Measurements from ENCODE around the gene TRDN. TPM values are rescaled to one million over a fixed set of nuclear protein-coding genes. Genes with fewer than 3 reads are reported as not detected.

Gene TRDN
- total RNA-seq, 1 experiment from 2014 or later = 39.8 TPM

DNA sequence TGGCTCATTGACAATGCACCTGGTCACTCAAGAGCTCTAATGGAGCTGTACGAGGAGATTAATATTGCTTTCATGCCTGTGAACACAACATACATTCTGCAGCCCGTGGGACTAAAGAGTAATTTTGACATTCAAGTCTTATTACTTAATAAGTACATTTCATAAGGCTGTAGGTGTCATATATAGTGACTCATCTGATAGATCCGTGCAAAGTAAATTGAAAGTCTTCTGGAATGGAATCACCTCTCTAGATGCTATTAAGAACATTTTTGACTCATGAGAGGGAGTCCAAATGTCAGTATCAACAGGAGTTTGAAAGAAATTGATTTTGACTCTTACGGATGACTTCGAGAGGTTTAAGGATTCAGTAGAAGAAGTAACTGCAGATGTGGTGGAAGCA is 372.8 kb downstream of the TRDN start:
- DNase-seq (ENCODE audit: low spot score) = no peak
- Mint-ChIP-seq H3K27ac (no peak overlapping the region), H3K4me1 (no peaks in the 10 kb centered on the region), H3K27me3 (ENCODE audit: low read depth) (no peaks in the 10 kb centered on the region), H3K9me3 (no peaks in the 10 kb centered on the region), H3K36me3 (no peaks in the 10 kb centered on the region), H3K4me3 (no peak overlapping the region)
- CTCF ChIA-PET = no interaction called here
- POLR2A ChIA-PET = no interaction called here
- no peak for ATAC-seq
- TF ChIP-seq RELA (CRISPR knock-in tag; IDR thresholded peaks at IDR 0.05; ENCODE audit: borderline replicate concordance) (no peak), ZNF317 (CRISPR knock-in tag; IDR thresholded peaks at IDR 0.05; ENCODE audit: borderline replicate concordance, low read depth) (no peak), JAZF1 (CRISPR knock-in tag; IDR thresholded peaks at IDR 0.05) (no peak), ATF1 (CRISPR knock-in tag; IDR thresholded peaks at IDR 0.05) (no peak), SOX15 (CRISPR knock-in tag; IDR thresholded peaks at IDR 0.05) (no peak), GABPB1 (CRISPR knock-in tag; IDR thresholded peaks at IDR 0.05) (no peak), ZNF416 (CRISPR knock-in tag; IDR thresholded peaks at IDR 0.05) (no peak)
- TF ChIP-seq, protein P1, sequence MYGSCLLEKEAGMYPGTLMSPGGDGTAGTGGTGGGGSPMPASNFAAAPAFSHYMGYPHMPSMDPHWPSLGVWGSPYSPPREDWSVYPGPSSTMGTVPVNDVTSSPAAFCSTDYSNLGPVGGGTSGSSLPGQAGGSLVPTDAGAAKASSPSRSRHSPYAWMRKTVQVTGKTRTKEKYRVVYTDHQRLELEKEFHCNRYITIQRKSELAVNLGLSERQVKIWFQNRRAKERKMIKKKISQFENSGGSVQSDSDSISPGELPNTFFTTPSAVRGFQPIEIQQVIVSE (CRISPR knock-in tag; IDR thresholded peaks at IDR 0.05; ENCODE audit: borderline replicate concordance) = no peak
- TF ChIP-seq, protein P2, sequence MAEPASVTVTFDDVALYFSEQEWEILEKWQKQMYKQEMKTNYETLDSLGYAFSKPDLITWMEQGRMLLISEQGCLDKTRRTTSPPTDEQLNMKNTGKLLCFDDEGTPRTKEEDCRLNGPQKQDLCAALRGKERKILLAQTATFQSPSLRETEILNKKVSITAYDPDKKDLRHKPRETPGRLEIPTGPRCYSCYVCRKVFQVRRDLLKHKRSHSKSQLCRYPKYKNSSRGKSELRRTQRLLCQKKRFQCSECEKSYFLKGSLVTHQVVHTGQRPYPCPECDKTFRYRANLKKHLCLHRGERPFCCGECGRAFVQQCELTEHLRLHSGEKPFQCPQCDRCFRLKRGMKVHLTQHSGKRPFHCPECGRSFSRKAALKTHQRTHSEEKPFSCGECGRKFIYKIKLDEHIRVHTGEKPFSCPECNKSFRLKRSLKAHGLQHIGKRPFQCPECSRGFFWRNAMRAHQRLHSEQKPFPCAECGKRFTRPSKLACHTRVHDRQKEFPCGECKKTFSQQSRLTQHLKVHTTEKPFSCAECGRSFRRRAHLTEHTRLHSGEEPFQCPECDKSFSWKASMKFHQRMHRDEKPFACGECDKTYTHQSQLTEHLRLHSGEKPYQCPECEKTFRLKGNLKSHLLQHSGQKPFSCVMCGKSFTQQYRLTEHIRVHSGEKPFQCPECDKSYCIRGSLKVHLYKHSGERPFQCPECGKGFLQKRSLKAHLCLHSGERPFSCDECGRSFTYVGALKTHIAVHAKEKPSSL (CRISPR knock-in tag; conservative IDR thresholded peaks at IDR 0.05) = no peak
- TF ChIP-seq, protein P3, sequence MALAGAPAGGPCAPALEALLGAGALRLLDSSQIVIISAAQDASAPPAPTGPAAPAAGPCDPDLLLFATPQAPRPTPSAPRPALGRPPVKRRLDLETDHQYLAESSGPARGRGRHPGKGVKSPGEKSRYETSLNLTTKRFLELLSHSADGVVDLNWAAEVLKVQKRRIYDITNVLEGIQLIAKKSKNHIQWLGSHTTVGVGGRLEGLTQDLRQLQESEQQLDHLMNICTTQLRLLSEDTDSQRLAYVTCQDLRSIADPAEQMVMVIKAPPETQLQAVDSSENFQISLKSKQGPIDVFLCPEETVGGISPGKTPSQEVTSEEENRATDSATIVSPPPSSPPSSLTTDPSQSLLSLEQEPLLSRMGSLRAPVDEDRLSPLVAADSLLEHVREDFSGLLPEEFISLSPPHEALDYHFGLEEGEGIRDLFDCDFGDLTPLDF (CRISPR knock-in tag; IDR thresholded peaks at IDR 0.05) = no peak
- TF ChIP-seq, protein P4, sequence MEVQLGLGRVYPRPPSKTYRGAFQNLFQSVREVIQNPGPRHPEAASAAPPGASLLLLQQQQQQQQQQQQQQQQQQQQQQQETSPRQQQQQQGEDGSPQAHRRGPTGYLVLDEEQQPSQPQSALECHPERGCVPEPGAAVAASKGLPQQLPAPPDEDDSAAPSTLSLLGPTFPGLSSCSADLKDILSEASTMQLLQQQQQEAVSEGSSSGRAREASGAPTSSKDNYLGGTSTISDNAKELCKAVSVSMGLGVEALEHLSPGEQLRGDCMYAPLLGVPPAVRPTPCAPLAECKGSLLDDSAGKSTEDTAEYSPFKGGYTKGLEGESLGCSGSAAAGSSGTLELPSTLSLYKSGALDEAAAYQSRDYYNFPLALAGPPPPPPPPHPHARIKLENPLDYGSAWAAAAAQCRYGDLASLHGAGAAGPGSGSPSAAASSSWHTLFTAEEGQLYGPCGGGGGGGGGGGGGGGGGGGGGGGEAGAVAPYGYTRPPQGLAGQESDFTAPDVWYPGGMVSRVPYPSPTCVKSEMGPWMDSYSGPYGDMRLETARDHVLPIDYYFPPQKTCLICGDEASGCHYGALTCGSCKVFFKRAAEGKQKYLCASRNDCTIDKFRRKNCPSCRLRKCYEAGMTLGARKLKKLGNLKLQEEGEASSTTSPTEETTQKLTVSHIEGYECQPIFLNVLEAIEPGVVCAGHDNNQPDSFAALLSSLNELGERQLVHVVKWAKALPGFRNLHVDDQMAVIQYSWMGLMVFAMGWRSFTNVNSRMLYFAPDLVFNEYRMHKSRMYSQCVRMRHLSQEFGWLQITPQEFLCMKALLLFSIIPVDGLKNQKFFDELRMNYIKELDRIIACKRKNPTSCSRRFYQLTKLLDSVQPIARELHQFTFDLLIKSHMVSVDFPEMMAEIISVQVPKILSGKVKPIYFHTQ (CRISPR knock-in tag; IDR thresholded peaks at IDR 0.05) = no peak
- TF ChIP-seq, protein P5, sequence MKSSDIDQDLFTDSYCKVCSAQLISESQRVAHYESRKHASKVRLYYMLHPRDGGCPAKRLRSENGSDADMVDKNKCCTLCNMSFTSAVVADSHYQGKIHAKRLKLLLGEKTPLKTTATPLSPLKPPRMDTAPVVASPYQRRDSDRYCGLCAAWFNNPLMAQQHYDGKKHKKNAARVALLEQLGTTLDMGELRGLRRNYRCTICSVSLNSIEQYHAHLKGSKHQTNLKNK (CRISPR knock-in tag; IDR thresholded peaks at IDR 0.05) = no peak
- TF ChIP-seq, protein P6, sequence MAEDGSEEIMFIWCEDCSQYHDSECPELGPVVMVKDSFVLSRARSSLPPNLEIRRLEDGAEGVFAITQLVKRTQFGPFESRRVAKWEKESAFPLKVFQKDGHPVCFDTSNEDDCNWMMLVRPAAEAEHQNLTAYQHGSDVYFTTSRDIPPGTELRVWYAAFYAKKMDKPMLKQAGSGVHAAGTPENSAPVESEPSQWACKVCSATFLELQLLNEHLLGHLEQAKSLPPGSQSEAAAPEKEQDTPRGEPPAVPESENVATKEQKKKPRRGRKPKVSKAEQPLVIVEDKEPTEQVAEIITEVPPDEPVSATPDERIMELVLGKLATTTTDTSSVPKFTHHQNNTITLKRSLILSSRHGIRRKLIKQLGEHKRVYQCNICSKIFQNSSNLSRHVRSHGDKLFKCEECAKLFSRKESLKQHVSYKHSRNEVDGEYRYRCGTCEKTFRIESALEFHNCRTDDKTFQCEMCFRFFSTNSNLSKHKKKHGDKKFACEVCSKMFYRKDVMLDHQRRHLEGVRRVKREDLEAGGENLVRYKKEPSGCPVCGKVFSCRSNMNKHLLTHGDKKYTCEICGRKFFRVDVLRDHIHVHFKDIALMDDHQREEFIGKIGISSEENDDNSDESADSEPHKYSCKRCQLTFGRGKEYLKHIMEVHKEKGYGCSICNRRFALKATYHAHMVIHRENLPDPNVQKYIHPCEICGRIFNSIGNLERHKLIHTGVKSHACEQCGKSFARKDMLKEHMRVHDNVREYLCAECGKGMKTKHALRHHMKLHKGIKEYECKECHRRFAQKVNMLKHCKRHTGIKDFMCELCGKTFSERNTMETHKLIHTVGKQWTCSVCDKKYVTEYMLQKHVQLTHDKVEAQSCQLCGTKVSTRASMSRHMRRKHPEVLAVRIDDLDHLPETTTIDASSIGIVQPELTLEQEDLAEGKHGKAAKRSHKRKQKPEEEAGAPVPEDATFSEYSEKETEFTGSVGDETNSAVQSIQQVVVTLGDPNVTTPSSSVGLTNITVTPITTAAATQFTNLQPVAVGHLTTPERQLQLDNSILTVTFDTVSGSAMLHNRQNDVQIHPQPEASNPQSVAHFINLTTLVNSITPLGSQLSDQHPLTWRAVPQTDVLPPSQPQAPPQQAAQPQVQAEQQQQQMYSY (CRISPR knock-in tag; IDR thresholded peaks at IDR 0.05) = no peak

DNA sequence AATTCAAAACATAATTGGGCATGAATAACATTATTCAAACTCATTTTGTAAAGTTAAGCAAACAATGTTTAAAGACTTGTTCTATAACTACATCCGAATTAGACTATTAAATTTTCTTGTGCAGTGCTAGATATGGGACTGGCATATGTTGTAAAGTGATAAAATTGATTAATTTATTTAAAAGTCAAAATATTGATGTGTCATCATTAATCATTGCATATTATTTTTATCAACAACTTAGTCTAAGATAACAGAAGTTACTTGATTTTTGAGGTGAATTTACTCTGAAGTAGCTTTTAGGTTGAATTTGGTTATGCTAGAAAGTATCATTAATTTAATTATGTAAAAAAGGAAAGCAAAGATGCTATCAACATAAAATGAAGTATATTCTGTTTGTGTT is 396.1 kb downstream of the TRDN start:
- ATAC-seq (no peak), DNase-seq (ENCODE audit: low spot score) (no peak)
- no peak for TF ChIP-seq SMAD3 (CRISPR knock-in tag; IDR thresholded peaks at IDR 0.05; ENCODE audit: borderline replicate concordance)
- TF ChIP-seq, protein P7, sequence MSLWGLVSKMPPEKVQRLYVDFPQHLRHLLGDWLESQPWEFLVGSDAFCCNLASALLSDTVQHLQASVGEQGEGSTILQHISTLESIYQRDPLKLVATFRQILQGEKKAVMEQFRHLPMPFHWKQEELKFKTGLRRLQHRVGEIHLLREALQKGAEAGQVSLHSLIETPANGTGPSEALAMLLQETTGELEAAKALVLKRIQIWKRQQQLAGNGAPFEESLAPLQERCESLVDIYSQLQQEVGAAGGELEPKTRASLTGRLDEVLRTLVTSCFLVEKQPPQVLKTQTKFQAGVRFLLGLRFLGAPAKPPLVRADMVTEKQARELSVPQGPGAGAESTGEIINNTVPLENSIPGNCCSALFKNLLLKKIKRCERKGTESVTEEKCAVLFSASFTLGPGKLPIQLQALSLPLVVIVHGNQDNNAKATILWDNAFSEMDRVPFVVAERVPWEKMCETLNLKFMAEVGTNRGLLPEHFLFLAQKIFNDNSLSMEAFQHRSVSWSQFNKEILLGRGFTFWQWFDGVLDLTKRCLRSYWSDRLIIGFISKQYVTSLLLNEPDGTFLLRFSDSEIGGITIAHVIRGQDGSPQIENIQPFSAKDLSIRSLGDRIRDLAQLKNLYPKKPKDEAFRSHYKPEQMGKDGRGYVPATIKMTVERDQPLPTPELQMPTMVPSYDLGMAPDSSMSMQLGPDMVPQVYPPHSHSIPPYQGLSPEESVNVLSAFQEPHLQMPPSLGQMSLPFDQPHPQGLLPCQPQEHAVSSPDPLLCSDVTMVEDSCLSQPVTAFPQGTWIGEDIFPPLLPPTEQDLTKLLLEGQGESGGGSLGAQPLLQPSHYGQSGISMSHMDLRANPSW (CRISPR knock-in tag; conservative IDR thresholded peaks at IDR 0.05; ENCODE audit: low read depth) = no peak
- TF ChIP-seq GRHL2 (CRISPR knock-in tag; IDR thresholded peaks at IDR 0.05; ENCODE audit: insufficient replicate concordance, severe bottlenecking) = no peak
- no peak for TF ChIP-seq CREM (CRISPR knock-in tag; IDR thresholded peaks at IDR 0.05)
- TF ChIP-seq, protein P8, sequence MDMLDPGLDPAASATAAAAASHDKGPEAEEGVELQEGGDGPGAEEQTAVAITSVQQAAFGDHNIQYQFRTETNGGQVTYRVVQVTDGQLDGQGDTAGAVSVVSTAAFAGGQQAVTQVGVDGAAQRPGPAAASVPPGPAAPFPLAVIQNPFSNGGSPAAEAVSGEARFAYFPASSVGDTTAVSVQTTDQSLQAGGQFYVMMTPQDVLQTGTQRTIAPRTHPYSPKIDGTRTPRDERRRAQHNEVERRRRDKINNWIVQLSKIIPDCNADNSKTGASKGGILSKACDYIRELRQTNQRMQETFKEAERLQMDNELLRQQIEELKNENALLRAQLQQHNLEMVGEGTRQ (CRISPR knock-in tag; IDR thresholded peaks at IDR 0.05) = no peak
- Mint-ChIP-seq H3K4me3 (no peak overlapping the region), H3K4me1 (no peaks in the 10 kb centered on the region), H3K36me3 (no peaks in the 10 kb centered on the region), H3K27ac (no peak overlapping the region), H3K9me3 (no peaks in the 10 kb centered on the region), H3K27me3 (ENCODE audit: low read depth) (no peaks in the 10 kb centered on the region)
- POLR2A ChIA-PET = no interaction called here
- CTCF ChIA-PET = no interaction called here
